AG04449 (cell line): ENCODE results near the gene BTC.

ENCODE experiments used
- CTCF ChIA-PET: fragments of 350-600 bp; formaldehyde crosslinking; extraction: SDS; loops from one replicate; lab custom pipeline; 2021; ENCODE audit warnings: antibody characterized with exemption; lab: Yijun Ruan, JAX
- POLR2A ChIA-PET: fragments of 400-600, 350-600 bp; formaldehyde crosslinking; extraction: SDS; loops from one replicate; lab custom pipeline; 2020; ENCODE audit warnings: antibody characterized with exemption, inconsistent platforms; lab: Yijun Ruan, JAX
- DNase-seq: peaks from one replicate; pipeline ENCODE4 v3.0.0-alpha.2; 2010; ENCODE audit warnings: low read depth, low spot score
- H3K4me3 ChIP-seq: 2 replicates; pipeline ENCODE4 v1.5.1; 2011; ENCODE audit warnings: low read depth, mild to moderate bottlenecking, control low read depth, low read length
- TF ChIP-seq, protein P1 (sequence below): IDR thresholded peaks from one replicate; pipeline ENCODE4 v1.5.1; 2011; ENCODE audit warnings: mild to moderate bottlenecking, moderate library complexity, low read length, control low read depth, inconsistent platforms; ENCODE audit not compliant: insufficient read depth; ENCODE audit errors: missing control alignments

Gene BTC

DNA sequence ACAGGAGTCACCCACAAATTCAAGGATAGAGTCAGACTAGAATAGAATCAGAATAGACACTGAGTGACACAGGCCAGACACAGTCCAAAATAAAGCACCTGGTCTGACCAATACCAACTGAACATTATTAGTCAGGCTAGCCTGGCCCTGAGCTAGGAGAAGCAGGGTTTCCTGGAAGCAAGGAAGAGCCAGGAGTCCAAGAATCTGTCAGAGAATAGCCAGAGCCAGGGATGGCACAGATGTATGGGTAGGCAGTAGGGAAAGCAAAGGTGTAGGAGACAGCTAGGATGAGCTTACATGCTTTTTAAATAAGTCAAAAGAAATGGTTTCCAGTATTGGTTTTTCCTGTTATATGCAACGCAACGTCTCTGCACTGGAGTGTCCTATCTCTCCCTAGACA lies 3.7 kb downstream of the BTC start:
- no peak for DNase-seq
- ChIA-PET POLR2A (no interaction called here), CTCF (no interaction called here)
- TF ChIP-seq, protein P1, sequence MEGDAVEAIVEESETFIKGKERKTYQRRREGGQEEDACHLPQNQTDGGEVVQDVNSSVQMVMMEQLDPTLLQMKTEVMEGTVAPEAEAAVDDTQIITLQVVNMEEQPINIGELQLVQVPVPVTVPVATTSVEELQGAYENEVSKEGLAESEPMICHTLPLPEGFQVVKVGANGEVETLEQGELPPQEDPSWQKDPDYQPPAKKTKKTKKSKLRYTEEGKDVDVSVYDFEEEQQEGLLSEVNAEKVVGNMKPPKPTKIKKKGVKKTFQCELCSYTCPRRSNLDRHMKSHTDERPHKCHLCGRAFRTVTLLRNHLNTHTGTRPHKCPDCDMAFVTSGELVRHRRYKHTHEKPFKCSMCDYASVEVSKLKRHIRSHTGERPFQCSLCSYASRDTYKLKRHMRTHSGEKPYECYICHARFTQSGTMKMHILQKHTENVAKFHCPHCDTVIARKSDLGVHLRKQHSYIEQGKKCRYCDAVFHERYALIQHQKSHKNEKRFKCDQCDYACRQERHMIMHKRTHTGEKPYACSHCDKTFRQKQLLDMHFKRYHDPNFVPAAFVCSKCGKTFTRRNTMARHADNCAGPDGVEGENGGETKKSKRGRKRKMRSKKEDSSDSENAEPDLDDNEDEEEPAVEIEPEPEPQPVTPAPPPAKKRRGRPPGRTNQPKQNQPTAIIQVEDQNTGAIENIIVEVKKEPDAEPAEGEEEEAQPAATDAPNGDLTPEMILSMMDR, result no peak
- H3K4me3 ChIP-seq, result no peak overlapping the region

GRCh38 chr4:74789518-74789917 lies 4.8 kb downstream of the BTC start:
- ChIA-PET CTCF (interaction anchor here (0.7 kb wide), 1 partner anchor 86 kb away, joined by 3 read pairs; no protein-coding TSS in a partner anchor), POLR2A (no interaction called here)
- DNase-seq, result no peak
- H3K4me3 ChIP-seq, result no peak overlapping the region
- TF ChIP-seq, protein P1, result no peak

GRCh38 chr4:74777531-74777930 lies 16.8 kb downstream of the BTC start:
- ChIA-PET CTCF (no interaction called here), POLR2A (no interaction called here)
- H3K4me3 ChIP-seq, result no peak overlapping the region
- TF ChIP-seq, protein P1, result no peak
- no peak for DNase-seq

- ChIA-PET POLR2A (no interaction called here), CTCF (no interaction called here)
- DNase-seq, result no peak
- H3K4me3 ChIP-seq, result no peak overlapping the region
- TF ChIP-seq, protein P1, result no peak
Observed at GRCh38 chr4:74772783-74773182, 21.5 kb downstream of the BTC start.

GRCh38 chr4:74772106-74772505 lies 22.2 kb downstream of the BTC start:
- no peak for DNase-seq
- H3K4me3 ChIP-seq, result no peak overlapping the region
- TF ChIP-seq, protein P1, result no peak
- ChIA-PET CTCF (no interaction called here), POLR2A (no interaction called here)

DNA sequence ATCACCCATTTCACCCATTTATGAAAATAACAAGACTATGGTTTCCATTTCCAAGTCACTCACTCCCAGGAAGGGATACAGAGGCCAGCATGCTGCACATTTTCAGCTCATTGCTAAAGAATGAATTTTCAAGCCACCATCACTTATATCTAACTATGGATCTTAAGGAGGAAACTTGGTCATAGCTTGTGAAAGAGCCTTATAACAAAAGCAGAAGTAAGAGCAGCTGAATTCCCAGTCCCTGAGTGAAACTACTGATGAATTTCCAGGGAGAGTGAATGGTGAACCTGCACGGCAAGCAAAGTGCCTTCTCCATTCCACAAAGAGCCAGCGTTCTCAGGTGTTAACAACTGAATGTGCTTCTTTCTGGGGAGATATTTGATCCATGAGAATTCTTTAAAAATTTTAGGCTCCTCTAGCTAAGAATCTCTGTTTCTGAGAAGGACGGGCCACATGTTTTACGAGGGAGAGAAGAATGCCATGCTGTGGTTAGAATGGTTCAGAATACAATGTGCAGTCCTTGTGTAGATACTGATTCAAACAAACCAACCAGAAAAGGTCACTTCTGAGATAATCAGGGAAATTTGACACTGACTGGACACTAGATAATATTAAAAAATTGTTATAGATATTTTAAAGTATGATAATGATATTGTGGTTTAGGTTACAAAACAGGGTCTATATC lies 24.0 kb downstream of the BTC start:
- H3K4me3 ChIP-seq, result no peak overlapping the region
- CTCF ChIA-PET, result no interaction called here
- no peak for DNase-seq
- TF ChIP-seq, protein P1, result no peak
- POLR2A ChIA-PET, result no interaction called here
